NOMO-1 treated with dmso at 0.1 percent for 144 hours (cell line): Measurements from ENCODE around the gene PTPRB.

Experiments
- DNase-seq: peaks from one replicate; lab custom pipeline; 2025; ENCODE audit not compliant: unreplicated experiment; lab: John Stamatoyannopoulos, UW

The PTPRB gene

DNA sequence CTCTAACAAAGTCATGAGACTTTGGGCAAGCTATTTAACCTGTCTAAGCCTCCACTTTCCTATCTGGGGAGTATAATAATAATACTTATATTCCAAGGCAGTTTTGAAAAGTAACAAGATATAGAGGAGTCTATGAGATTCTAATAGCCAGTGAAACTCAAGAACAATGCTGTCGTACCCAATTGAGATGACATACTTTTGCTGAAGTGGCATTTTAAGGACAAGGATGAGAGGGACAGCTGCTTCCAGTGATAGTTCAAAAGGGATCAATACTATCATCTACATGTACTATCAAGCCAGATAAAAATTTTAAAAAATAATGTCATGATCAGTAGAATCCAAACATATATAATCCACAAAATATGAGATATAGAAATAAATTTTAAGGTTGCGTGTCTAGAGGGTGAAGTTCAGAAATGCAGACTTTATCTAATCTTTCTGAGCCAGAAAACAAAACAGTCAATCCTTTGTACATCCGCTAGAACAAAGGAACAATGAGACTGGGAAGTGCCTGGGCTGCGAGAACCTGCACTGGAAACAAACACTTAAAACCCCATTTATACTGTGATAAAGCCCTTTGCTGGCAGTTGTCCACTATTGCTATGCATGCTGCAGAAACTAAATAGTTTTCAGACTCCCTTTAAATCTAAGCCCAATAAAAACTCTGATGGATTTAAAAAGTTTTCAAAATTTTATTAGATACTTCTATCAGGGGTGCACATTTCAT lies 38.6 kb downstream of the PTPRB start:
- DNase-seq, result no peak

DNA sequence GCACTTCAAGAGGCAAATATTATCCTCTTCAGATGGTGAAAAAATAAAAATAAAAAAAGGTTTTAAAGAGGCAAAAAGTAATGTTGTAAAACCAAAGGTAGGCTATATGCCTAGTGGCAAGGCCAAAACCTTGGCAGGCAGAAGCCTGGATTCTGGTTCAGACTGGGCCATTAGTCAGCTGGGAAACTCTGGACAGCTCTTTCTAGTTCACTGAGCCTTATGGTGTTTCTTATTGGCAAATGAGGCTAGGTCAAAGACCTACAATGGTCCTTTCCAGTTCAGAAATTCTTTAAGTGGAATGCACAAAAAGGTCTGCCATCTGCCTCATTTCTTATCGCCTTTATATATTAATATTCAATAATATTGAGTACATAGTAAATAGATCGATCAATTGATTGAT lies 44.6 kb downstream of the PTPRB start:
- no peak for DNase-seq

DNA sequence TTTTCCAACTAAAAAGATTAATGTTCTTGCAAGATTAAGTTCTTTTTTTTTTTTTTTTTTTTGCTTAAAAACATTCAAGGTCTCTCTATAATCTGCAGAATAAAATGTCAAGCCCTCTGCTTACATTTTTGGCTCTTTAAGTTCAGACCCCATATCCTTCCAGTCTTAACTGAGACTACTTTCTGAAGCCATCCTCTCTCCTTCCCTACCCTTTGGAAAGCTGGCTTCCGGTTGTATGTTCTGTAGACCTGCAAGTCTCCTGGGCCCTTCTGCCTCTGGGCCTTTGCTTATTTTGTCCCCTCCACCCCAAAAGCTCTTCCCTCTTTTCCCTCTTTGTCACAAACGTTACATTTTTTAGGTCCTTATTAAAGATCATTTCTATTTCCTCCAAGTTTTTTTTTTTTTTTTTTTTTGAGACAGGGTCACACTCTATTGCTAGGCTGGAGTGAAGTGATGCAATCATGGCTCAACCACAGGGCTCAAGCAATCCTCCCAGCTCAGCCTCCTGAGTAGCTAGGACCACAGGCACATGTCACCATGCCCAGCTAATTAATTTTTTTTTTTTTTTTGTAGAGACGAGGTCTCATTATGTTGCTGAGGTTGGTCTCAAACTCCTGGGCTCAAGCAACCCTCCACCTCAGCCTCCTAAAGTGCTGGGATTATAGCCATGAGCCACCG lies 46.5 kb downstream of the PTPRB start:
- no peak for DNase-seq

DNA sequence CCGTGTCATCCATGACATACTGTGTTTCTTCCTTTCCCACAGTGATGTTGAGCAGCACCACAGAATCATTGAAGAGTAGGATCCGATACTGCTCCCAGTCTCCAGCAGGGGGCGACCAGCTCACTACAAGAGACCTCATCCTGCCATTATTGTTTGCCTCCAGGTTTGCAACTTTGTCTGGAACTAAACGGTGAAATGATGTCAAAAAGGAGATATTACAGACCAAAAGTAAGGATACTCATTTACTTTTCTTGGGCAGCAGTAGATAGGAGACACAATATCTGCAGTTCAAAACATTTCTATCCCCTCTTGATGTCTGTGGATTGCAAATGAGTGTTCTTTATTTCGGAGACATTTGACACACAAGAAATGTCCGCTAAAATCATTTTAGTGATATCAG lies 47.2 kb downstream of the PTPRB start:
- DNase-seq, result no peak

DNA sequence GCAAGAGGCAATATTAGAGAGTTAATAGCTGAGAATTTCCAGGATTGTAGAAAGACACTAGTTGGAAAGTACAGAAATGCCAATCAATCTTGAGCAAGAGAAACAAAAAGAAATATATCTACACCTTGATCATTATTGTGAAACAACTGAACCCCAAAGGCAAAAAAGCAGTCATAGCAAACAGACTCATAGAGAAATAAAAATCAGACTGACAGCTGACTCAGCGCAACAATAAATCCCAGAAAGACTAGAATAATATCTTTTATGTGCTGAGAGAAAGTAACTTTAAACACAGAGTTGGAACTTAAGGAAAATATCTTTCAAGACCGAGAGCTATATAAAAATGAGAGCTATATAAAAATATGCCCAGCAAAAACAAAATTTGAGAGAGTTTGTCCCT lies 52.9 kb downstream of the PTPRB start:
- DNase-seq, result no peak

DNA sequence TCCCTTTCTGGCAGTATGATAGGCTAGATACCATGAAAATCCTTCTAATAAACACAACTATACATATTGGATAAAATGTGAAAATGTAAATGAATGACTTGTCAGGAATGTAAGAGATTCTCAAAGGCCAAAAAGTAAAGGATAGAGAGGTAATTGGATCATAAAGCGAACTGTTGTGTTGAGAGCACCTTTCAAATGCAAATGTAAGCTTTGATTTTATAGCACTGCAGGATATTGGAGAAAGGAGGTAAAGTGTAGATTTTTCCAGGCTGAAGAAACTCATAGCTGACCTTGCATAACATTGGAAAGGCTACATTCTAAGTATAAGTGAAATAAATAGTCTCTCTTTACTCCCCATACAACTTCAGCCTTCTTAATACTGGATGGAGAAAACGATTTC lies 54.0 kb downstream of the PTPRB start:
- no peak for DNase-seq

DNA sequence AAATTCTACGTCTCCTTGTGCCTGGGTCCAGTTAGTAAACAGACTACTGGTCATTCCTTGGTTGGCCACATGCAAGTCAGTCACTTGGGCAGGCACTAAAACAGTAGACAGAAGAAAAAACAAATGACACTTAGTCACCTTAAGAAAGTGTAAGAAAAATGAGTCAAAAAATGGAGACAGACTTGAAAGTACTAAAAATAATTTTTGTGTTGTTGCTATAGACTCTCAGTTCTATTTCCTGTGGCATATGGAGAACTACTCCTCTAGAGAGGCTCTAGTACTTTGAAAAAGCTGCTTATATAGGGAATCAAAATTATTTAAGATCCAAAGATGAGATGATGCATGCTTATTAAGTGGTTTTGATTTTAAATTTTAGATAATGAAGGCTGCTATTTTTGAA lies 56.0 kb downstream of the PTPRB start:
- DNase-seq, result no peak

DNA sequence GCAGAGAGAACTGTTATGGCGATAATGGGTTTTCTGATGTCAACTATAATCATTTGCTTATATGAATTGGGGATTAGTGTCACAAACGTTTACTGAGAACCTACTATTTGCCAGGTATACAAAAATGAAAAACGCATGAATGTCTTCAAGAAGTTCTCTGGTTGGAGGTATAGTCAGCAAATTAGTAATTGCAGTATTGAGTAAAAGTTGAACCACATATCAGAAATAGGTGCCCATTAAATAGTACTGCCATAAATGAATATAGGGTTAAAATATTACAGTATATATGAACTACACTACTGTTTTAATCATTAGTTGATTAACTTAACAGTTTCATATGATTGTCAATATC lies 60.0 kb downstream of the PTPRB start:
- DNase-seq, result no peak

DNA sequence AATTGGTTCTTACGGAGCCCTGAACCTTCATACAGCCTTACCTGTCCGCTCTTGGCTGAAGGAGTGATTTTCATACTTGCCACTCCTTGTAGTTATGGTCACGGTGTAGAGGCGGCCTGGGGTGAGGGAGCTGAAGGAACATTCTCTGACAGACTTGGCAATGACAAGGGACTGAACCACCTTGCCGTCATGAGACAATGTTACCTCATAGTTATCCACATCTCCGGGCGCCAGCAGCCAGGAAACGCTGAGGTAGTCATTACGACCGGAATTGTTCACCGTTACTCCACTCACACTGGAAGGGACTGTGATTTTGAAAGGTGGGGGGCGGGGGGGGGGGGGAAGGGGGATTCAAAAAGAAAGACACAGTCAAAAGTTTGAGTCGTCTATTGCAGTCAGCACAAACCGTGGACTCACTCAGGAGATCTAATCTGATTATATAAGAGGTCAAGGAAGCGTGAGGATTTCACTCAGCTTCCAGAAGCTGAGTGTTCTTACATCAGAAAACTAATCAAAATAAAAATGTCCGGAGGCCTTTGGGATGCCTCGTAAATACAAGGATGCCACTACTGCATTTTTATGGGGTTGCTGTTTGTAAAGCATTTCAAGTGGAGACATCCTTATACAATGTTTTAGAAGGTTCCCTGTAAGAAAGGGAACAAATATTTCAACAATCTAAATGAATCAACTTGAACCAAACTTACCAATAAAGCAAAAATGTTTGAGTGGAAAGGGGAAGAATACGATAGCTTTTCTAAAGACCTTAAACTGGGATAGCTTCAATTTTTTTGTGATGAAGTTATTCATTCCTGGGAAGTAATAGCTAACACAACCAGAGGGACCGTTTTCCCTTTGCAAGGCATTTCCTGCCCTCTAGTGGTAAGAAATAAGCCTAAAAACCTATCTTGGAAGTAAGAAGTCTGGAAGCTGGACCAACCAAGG lies 60.6 kb downstream of the PTPRB start:
- peak; percentile 10 for DNase-seq

DNA sequence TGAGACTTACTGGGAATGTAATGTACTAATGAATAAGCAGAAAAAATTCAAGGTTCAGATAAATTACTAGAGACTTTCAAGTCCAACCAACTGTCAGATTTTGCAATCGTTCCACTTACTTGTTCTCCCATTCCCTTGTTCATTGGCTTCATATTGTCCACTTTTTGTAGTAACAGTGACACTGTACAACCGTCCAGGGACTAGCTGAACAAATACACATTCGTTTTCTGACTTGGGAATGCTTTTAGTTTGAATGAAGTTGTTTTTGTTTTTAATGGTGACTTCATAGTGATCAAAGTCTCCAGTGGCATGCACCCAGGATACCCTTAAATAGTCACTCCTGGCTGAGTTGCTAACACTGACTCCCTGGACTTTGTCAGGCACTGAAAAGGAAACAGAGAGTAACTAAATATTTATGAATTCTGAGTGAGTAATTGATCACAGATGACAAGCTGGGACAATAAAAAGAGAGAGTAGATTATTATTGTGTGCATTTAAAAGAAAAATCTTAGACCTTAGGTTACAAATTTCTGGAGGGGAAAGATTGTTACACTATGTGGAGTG lies 65.4 kb downstream of the PTPRB start:
- no peak for DNase-seq

DNA sequence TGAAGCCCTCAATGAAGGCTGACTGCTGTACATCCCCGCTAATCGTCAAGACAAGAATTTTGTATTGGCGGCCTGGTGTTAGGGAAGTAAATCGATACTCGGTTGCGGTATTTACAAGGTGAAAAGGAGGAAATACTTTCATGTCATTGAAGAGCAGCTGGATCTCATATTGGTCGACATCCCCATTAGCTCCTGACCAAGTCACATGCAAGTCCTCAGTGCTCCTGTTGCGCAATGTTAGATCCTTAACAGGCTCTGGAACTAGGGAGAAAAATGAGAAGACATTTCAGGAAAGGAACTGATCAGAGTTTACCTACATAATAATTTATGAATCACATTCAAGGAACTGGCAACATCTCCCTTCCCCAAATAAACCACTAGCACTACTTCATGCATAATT lies 66.2 kb downstream of the PTPRB start:
- DNase-seq, result no peak

DNA sequence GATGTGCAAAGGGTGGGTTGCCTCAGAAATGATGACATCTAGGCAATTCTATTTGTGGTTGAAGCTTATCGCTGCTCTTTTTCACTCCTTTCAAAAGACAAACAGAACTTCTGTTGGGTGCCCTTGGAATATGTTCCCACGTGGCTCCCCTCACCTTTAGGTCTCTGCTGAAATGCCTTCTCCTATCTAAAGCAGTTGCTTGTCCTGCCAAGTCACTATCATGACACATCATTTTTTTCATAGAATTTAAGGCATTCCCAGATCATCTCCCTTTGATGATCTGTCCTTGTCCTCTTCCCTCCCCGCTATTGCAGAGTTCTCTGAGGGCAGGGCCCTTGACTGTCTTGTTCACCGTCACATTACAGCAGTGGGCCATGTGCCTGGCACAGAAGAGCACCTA lies 75.7 kb downstream of the PTPRB start:
- no peak for DNase-seq

DNA sequence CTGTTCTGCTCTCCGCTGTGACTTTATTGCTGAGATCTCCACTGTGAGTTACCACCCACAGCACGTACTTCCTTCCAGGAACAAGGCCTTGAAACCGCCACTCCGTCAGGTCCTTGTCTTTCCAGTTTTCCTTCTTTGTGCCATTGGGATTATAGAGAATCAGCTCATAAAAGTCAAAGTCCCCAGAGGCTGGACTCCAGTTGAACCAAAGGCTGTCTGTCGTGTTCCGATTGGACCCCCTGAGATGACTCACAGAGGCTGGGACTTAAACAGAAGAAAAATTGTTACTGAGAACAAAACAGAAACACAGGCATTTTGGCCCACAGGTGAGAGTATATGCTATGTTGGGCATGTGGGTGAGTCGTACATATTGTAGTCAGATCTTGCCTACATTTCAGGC lies 76.6 kb downstream of the PTPRB start:
- no peak for DNase-seq

DNA sequence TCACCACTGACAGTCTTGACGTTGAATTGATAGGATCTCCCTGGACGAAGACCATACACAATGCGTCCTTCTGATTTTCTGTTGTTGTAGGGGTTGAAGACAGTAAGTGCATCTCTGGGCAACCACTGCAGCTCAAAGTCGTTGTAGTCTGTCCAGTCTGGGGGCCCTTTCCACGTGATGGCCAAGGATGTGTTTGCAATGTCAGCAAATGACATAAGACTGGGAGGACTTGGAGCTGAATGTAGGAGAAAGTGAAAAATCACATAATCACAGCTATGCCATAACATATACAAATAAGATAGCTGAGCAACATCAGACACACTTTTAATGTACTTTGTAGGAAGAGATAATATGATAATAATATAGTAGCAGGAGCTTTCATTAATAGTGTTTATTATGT lies 77.8 kb downstream of the PTPRB start:
- no peak for DNase-seq

DNA sequence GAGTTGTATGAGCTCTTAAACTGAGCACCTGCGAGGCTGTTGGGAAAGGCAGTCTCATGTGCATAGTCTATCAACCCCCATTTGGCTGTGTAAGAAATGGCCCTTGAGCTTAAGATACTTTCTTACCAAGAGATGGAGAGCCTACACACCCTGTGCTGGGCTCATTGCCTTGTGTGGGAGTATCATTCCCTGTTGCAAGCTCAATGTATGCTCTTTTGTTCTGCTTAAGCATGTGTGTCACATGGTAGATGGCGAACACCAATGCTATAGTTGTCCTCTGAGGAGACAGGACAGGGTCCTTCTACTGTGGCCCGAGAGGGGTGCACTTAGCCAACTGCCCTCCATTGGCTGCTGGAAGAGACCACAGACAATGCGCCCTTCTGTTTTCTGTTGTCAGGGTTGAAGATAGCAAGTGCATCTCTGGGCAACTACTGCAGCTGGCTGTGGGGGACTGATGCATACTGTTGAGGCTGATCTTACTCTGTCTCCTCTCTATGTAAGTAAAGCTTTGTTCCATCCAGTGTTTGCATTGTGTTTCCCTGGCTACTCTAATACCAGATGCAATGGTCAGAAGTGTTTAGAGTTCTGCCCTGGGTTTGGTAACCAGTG lies 79.5 kb downstream of the PTPRB start:
- no peak for DNase-seq

DNA sequence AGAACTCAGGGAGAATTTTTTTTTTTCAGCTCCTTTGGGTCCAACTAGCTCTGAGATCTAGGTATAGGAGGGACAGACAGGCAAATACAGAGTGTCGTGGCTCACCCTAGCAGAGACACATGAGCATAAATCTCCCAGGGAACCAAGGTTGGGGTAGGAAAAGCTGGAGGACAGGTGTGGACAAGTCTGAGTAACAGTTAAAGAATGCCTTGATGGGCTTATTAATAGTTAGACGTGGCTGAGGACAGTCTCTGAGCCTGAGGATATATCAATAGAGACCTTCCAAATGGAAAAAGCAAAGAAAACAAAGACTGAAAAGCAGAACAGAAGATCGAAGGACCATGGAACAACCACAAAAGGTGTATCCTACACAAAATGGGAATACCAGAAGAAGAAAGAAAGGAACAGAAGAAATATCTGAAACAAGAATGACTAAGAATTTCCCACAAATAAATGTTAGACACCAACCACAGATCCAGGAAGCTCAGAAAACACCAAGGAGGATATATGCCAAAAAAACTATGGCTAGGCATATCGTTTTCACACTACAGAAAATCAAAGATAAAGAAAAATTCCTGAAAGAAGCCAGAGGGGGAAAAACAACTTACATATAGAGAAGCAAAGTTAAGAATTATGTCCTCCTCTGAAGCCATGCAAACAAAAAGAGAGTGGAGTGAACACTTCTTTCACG lies 80.9 kb downstream of the PTPRB start:
- DNase-seq, result no peak

DNA sequence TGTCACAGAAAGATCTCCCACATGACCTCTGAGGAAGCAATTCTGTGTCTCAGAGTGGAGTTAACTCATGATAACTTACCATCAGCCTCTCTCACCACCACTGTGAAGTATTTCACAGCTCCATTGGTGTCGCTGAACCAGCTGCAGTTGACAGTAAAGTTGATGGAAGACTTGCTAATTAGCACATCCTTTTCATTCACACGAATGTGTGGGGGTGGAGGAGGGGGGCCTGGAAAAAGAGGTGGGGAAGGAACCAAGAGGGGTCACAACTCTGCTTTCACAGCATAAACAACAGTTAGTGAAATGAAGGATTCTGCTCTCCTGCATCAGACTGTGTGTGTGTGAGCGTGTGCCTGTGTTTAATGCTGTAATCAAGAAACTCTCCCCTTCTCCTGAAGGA lies 82.1 kb downstream of the PTPRB start:
- DNase-seq, result no peak

DNA sequence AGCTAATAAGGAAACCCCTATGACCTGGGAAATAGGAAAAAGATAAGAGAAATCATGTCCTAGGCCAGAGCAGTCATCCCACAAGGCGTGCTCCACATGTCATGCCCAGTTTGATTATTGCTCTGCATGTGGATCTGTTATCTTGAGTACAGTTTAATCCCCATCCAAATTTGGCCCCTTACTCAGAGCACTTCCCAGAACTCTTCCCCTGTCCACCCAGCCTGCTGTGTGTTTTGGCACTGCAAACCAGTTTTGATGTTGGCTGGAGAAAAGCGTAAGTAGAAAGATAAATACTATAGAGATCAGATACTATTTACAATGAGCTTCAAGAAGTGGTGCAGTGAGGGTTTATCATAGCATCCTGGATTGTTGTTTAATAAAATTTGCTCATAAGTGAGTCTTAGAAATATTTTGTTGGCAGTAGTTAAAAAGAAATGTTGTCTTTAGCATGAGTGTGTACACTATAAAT lies 83.8 kb downstream of the PTPRB start:
- DNase-seq, result no peak

DNA sequence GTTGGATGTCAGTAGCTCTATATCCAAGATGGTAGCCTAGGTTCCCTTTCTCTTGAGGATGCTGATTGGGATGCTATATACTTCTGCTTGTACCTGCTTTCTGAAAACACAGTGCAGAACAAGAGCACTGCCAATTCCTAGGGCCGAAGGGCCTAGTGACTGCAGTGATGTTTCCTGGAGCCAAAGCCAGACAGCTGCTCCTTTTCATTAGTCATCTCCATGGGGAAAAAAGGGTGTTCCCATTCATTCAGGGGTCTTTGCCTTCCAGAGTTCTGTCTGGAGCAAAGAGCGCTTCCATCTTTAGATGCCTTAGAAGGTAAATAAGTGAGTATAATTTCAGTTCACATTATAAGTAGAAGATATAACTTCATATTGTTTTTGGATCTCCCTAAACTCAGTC lies 85.5 kb downstream of the PTPRB start:
- no peak for DNase-seq

DNA sequence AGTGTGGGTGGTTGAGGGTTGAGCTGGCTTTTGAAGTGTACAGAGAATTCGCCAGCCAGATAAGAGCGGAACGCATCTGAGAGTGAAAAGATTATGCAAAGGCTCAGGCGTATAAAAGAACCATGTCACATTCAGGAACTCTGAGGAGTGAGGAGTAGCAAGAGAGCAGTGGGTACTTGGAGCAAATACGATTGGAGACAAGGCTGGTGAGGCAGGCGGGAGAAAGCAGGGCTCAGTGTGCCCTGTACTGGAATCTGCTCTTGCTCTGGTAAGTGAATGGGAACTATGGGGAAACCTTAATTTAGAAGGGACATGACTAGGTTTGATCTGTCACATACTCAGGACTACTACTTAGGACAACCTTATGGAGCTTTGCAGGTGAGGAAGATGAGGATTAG lies 87.0 kb downstream of the PTPRB start:
- DNase-seq, result no peak
